CD1c-positive myeloid dendritic cell (primary cell): ENCODE data around the gene PKP4.
A peak's percentile ranks its signal among the peaks of the same experiment; 100 is the strongest.

Experiments
- DNase-seq: peaks from one replicate; pipeline ENCODE4 v3.0.0-alpha.2; 2016; ENCODE audit errors: extremely low spot score

The PKP4 gene

DNA sequence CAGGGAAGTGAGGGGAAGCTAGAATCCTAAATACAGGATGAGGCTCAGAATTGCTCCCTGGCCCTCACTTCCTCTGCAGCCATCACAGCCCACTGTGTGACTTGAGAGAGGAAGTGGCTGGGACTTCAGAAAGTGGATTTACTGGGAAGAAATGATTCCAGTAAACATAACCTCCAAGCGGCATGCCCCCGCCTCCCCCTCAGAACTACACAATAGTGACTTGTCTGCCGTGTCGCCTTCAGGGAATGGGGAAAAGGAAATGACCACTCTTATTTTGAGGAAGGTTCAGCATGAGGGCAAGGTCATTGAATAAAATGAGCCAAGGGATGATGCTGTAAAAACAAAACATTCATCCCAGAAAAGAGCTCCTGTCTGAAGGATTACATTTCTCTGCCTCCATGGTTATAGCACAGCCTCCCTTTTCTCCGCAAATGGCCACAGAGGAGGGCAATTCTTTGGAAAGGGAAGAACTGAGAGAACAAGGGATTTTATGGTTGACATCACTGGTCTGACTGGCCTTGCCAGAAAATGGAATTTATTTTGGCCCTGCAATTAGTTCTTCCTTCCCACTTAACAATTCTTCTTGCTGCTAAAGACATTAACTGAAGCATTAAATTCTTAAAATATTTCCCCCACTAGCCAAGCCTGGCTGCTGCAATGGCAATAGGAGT is 259.5 kb downstream of the PKP4 start:
- peak; percentile 24 for DNase-seq

GRCh38 chr2:158716921-158717320 is 260.2 kb downstream of the PKP4 start:
- no peak for DNase-seq

GRCh38 chr2:158717366-158718195 is 260.8 kb downstream of the PKP4 start:
- DNase-seq, result no peak

GRCh38 chr2:158718196-158718585 is 261.4 kb downstream of the PKP4 start:
- DNase-seq, result no peak

GRCh38 chr2:158718851-158719250 is 262.1 kb downstream of the PKP4 start:
- no peak for DNase-seq

DNA sequence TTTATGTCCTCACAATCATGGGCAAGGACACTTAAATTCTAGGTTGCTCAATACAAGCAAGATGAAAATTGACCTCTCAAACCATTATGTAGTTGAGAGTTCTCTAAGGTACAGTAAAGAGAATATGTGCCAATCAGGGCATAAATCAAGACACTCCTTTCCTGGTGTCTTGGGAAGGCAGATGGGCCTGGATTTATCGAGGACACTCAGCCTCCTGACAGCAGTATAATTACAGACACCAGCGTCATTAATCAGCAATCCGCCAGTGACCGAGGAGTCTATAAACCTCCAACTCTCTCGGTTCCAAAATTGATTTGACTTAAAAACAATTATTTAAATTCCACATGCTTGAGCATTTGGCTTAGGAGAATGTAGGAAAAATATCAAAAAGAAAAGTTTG is 262.7 kb downstream of the PKP4 start:
- no peak for DNase-seq

GRCh38 chr2:158722266-158723105 is 265.7 kb downstream of the PKP4 start:
- DNase-seq, result no peak

GRCh38 chr2:158723181-158723838 is 266.6 kb downstream of the PKP4 start:
- no peak for DNase-seq

- DNase-seq, result no peak
These were observed 267.4 kb downstream of the PKP4 start for GRCh38 chr2:158723921-158724802.

DNA sequence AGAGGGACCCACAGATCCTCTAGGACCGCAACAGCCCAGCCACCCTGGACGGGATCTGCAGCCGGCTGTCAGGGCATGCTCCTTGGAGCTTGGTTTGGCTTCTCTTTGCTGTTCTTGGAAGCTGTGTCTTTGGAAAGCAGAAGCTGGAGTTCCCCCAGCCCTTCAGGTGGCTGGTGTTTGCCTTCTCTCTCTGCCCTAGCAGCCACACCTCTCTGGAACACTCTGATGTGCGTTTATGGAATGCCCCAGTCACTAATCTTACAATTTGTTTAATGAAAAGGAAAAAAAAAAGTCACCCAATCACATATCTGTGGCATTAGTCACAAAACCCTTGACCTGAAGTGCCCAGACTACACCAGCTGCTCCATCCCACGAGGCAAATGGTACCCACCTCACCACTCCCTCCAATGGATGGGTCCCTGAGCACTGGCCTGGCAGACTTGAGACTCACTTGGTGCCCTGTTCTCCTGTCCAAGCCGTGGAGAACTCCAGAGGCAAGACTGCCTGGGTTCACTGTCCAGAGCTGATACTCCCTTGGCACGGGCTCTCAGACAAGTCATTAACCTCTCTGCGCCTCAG is 268.1 kb downstream of the PKP4 start:
- no peak for DNase-seq

GRCh38 chr2:158725441-158725891 is 268.7 kb downstream of the PKP4 start:
- DNase-seq, result no peak

DNA sequence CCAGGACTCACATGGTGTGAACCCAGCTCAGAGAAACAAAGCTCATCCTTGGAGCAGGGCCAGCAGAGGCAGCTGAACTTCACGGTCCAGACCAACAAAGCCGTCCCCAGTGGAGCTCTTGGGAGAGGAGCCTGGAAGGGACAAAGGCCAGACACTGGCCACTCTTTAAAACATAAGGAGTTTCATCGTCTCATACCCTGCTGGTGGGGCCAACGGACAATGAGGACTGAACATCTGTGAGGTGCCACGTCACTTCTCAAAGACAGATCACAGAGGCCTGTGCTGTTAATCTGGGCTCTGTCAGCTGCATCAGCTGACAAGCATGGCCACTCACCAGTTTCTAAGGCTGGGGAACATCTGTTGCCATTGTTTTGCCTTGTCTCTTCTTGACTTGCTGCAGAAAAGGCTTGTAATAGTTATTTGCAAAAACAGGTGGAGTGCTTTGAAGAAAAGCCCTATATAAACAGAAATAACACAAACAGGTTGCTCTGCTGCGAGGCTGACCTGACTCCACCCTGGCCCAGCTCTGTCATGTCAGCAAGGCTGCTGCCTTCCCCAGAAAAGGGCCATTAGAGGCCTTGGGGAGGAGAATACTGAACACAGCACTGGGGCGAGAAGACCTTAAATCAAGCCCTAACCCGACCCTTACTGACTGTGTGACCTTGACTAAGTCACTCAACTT is 270.3 kb downstream of the PKP4 start:
- DNase-seq, result no peak

DNA sequence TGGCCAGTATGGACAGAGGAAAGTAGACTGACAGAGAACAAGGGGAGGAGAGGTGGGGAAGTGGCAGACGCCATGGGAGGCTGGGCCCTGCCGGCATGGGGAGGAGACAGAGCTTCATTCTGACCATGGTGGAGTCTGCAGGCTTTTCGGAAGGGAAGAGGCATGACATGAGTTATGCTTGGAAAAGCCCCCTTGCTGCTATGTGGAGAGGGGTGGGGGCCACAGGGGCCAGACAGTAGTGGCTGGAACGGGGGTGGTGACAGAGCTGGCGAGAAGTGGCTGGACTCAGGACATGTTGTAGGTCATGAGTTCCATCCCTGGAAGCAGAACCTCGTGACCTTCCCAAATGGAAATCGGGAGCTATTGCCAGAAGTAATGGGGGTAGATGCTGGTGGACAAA is 271.7 kb downstream of the PKP4 start:
- no peak for DNase-seq

- DNase-seq, result no peak
These were observed 272.7 kb downstream of the PKP4 start for GRCh38 chr2:158729451-158729850.

GRCh38 chr2:158729873-158730620 is 273.3 kb downstream of the PKP4 start:
- DNase-seq, result no peak

DNA sequence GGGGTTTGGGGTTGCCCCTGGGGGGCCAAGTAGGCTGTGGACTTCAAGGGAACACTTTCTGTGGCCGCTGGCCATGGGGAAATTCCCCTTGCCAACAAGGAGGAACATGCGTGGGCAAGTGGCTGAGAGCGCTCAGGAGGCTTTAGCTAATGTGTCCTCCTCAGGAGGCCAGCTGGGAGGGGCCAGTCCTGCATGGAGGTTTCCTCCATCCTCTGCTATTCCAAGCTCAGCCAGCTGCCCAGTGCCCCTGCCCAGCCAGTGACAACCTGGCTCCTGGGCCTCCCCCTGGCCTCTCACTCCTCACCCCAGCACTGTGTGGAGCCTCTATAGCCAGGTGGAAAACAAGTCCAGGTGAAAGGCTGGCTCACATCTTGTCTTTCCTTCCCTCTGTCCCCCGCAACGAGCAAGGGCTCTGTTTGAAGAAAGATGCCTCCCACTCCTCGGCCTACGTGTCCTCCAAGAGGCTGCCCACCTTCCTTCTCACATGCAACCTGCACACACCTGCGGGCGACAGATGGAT is 273.9 kb downstream of the PKP4 start:
- DNase-seq, result no peak

DNA sequence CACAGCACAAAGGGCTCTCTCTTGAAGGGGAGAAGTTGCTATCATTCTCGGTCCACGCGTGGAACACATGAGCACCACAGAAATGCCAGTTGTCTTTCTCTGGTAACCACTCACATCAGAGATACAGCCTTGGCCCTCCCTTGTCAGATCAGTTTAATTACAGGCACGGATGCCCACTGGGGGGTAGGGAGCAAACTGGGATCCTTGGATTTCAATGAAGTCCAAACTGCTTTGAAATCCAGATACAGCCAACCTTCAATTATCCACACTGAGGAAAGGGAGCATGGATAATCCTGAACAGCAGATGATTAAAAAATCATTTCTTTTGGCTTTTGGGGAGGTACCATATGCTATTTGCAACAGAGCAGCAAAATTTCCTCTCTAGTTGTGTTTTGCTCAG is 274.6 kb downstream of the PKP4 start:
- no peak for DNase-seq
